GM18517 (cell line): Measurements from ENCODE around the gene FTCD.
"Not testable (repeated sequence)": the region's sequence is repeated elsewhere in the genome, so short reads cannot be mapped to it uniquely, and the experiment has no call there.

Experiments
- ATAC-seq: cut with Tn5 transposase; IDR thresholded peaks from one replicate; pipeline ENCODE4 v1.9.1; 2021; ENCODE audit warnings: mild to moderate bottlenecking, moderate library complexity; ENCODE audit not compliant: unreplicated experiment

FTCD gene

DNA sequence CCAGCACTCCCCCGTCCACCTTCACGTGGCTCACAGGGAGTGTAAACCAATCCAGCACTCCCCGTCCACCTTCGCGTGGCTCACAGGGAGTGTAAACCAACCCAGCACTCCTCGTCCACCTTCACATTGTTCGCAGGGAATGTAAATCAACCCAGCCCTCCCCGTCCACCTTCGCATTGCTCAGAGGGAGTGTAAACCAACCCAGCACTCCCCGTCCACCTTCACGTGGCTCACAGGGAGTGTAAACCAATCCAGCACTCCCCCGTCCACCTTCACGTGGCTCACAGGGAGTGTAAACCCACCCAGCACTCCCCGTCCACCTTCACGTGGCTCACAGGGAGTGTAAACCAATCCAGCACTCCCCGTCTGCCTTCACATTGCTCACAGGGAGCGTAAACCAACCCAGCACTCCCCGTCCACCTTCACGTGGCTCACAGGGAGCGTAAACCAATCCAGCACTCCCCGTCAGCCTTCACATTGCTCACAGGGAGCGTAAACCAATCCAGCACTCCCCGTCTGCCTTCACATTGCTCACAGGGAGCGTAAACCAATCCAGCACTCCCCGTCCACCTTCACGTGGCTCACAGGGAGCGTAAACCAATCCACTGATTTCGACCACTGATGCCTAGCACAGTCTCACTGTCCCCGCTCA is 14.9 kb downstream of the FTCD start:
- not testable (repeated sequence) for ATAC-seq

DNA sequence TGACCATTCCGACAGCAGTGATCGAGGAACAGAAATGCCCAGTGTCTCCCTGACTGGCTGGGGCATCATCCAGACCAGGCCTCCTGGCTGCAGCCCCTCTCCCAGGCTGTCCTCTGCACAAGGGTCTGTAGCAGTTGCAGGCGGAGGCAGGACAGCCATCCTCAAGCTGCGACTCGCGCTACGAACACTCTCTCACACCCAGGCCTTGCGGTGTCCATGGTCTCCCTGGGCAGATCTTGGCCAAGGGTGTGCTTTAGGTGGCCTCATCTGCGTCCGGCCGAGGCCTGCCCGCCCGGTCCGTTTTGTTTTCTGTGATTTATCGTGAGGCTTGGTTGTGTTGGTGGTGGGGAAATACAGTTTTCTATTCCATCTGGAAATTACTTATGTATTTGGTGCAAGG is 15.7 kb downstream of the FTCD start:
- ATAC-seq, result no peak

DNA sequence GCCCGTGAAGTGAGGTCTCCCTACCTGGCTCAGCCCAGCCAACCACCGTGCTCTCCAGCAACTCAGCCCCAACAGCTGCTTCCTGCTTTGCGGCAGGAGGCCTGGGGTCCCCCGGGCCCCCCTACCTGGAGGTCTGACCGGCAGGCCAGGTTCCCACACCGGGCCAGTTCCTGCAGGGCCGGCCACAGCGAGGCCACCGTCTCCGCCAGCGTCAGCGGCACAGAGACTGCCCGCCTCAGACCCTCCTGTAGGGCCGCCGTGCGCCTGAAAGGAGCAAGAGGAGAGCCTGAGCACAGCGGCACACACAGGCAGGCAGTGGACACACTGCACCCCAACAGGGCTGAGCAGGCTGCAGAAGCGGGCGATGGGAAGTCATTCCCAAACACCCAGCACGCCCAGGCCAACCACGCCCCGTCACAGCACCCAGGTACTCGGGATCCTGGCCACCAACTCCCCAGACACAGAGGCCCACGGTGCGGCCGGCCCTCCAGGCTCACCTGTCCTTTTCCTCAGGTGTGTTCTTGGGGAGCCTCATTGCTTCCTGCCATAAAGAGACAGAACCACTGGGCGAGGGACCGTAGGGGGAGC is 16.9 kb downstream of the FTCD start:
- ATAC-seq, result no peak

DNA sequence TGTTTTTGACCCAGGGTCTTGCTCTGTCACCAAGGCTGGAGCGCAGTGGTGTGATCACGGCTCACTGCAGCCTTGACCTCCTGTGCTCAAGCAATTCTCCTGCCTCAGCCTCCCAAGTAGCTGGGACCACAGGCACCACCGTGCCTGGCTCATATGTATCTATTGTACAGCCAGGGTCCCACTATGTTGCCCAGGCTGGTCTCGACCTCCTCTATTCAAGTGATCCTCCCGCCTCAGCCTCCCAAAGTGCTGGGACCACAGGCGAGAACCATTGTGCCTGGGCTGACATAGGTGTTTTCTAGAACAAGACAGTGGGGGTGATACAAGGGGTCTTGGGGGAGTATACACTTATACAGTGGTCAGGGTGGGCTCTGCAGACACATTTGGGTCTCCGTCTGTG is 17.5 kb downstream of the FTCD start:
- ATAC-seq, result no peak

DNA sequence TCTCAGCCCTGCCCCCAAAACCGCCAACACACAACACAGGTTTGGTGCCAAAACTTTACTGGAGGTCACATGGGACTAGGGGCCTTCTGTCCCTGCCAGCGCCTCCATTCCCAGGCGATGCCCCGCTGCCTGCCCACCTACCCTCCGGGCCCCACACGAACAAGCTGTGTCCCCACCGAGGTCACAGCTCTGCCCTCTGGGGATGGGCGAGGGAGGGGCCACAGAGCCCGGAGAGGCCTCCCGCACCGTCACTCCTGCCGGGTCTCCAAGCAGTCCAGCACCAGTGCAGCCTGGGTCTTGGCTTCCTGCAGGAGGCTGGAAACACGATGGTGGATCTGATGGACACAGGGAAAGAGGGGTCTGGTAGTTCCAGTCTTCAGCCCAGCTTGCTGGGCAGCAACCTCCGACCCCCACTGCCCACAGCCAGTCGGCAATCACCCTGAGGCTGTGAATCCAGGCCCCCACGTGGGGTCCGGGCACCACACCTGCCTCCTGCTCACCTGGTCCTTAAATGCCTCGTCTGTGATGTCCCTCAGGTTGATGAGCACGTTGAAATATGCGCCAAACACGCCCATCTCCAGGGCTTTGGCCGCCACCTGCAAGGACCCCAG is 18.5 kb downstream of the FTCD start:
- ATAC-seq, result no peak

DNA sequence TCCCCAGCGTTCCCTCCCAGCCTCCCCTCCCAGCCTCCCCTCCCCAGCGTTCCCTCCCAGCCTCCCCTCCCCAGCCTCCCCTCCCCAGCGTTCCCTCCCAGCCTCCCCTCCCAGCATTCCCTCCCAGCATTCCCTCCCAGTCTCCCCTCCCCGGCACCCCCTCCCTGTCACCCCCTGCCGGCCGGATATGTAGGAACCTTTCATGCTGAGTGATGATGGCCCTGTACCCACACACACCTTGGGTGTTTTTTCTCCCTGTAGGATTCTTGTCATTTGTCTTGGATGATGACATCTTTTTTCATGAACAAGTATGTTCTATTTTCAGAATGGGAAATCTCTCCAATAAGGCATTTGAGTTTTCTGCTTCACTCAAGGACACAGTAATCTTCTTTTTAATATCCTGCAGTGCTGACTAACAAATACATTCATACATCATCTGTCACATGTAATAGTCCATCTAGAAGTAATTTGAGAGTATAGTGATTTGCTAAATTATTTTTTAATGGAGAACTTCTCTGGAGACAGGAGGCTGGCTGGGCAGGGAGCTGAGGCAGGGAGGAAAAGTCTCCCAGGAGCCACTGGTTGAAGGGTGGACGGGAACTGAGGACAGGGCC is 19.5 kb downstream of the FTCD start:
- ATAC-seq, result no peak

DNA sequence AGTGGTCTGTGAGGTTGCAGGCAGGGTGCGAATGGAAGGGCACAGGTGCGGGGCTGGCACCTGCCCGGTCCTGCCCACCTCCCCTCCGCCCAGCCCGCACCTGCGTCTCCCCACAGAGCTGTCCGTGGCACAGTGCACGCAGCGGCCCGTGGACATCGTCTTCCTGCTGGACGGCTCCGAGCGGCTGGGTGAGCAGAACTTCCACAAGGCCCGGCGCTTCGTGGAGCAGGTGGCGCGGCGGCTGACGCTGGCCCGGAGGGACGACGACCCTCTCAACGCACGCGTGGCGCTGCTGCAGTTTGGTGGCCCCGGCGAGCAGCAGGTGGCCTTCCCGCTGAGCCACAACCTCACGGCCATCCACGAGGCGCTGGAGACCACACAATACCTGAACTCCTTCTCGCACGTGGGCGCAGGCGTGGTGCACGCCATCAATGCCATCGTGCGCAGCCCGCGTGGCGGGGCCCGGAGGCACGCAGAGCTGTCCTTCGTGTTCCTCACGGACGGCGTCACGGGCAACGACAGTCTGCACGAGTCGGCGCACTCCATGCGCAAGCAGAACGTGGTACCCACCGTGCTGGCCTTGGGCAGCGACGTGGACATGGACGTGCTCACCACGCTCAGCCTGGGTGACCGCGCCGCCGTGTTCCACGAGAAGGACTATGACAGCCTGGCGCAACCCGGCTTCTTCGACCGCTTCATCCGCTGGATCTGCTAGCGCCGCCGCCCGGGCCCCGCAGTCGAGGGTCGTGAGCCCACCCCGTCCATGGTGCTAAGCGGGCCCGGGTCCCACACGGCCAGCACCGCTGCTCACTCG is 23.3 kb downstream of the FTCD start:
- no peak for ATAC-seq

DNA sequence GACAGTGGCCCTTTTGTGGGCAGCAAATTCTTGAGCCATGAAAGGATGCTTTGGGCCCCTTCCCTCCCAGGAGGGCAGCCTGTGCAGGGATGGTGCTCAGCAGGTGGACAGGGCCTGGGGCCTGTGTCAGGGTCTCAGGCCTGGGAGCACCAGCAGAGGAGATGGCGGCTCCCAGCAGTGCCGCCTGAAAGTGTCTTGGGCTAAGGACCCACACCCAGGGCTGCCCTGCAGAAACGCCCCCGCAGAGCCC is 23.9 kb downstream of the FTCD start:
- ATAC-seq, result no peak

DNA sequence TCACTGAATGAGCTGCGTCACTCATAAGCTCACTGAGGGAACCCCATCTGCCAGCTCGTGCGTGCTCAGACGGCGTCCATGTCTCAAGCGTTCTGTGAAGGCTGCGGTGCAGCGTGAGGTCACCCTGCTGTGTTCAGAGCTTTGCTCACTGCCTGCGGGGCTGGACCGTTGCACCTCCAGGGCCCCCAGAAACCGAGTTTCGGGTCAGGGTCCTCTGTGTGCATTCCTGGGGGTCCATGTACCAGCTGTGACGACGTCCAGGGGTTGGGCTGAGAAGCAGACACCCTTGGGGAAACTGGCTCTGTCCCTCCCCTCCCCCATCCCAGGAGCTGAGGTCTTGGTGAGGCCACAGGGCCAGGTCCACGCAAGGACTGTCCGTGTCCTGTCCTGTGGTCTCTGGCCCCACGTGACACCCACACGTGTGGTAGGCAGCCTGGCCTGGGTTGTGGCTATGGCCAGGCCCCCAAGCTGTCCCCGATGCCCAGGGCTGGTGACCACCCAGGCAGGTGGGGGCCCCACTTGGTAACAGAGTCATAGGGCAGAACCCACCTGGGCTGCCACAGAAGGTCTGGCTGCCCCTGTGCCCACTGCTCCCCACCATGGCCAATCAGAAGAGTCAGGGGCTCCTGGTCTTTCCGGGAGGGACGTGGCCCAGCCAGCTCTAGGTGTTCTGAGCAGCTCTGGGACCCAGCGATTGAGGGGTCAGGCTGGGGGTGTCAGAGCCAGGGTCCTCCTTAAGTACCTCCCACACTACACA is 24.4 kb downstream of the FTCD start:
- no peak for ATAC-seq

DNA sequence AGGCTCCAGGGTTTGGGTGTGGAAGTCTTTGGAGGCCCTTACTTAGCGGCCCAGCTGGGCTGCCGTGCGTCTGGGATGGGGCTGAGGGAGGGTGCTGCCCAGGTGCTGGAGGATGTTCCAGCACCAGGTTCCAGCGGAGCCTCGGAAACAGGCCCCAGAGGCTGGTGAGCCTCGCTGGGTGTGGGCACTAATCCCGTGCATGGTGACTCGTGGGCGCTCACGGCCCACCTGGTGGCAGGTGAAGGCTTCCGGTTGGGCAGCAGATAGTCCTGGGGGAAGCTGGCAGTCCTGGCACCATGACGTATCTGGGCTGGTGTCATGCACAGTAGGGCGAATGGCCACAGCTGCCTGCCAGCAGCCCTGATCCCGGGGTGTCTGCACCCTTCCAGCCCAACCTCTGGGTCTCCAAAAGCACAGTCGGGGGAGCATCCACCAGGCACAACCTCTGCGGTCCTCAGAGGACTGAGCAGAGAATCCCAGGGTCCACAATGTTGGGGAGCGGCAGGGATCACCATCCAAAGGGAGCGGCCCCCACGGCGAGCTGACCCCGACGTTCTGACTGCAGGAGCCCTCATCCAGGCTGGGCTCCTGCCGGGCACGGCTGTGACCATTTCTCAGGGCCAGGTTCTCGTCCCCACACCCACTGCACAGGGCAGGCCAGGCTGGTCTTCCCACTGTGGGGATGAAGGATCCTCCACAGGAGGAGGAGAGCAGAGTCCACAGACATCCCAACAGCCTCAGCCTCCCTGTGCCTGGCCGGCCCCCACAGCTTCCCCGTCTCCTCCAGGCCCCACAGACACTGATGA is 25.3 kb downstream of the FTCD start:
- no peak for ATAC-seq

DNA sequence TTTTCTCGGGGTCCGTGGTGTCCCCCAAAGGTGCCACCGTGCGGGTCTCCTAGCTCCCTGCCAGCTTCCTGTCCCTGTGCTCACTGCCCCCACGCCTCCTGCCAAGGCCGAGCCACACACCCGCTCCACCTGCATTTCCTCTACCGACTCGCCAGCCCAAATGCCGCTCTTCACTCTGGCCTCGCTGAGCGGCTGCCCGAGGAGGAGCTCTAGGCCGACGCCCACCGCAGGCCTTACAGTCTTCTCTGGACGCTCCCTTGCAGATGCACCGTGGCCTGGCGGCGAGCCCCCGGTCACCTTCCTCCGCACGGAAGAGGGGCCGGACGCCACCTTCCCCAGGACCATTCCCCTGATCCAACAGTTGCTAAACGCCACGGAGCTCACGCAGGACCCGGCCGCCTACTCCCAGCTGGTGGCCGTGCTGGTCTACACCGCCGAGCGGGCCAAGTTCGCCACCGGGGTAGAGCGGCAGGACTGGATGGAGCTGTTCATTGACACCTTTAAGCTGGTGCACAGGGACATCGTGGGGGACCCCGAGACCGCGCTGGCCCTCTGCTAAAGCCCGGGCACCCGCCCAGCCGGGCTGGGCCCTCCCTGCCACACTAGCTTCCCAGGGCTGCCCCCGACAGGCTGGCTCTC is 26.3 kb downstream of the FTCD start:
- ATAC-seq, result no peak

DNA sequence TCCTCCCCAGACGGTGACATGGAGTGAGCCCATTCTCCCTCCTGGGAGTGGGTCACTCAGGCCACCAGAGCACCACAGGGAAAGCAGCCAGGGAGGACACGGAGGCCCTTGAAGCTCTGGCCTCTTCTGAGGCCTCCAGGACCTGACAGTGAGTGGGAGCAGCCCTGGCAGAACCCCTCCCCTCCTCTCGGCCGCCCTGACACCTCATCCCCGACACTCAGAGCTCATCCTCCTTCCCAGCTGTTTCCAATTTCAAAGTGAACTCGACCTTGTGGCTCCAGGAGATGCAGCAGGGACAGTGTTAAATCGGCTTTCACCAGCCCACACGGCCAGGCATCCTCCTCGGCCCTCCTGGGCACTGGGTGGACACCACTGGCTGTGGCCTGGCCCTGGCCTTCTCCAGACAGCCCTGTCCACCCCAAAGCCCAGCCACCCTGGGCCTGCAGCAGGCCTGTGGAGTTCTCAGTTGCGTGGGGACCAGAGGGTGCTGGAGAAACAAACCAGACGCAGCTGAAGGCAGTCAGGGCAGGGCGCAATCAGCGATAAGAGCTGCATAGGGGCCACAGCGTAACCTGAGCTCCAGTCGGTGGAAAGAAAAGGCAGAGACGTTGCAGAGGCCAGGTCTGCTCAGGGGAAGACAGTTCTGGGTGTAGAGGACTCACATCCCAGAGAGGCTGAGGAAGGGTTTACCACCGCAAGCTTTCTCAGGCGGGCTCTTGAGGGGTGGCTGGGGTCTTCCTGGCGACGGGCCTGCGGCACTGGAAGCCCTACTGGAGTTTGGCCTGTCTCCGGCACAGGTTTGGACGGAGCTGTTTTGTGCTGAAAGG is 27.1 kb downstream of the FTCD start:
- ATAC-seq, result no peak

DNA sequence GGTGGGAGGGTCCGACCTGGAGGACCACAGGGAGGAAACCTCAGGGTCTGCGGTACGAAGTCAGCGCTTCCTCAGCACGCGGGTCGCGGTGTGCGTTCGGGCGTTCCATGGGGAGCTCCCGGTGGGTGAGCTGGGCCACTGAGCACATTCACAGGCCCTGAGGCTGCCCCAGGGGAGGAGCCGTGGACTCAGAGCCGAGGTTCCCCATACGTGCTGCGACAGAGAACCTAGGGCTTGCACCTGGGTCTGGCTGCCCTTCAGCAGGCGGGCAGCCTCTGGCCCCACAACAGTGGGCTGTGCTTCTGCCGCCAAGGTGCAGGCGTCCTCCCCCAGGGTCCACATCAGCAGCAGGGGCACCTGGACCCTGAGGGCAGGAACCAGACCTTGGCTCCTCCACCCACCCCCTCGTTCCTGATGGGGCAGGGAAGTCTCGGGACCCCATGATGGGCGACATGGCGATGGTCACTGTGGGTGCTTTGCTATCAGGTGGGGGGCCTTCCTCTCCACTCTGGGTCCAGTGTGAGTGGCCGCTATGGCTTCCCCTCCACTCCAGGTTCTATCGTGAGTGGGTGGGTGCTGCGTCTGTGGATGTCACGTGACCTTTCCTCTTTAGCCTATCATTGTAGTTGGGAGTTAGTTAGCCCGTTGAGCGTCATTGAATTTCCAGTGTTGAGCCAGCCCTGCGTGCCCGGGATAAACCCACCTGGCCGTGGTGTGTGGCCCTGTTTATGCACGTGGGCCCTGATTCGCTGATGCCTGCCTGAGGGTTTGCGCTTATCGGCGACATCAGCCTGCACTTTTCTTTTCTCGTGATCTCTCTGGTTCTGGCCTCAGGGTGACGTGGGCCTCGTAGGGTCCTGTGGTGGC is 27.9 kb downstream of the FTCD start:
- ATAC-seq, result no peak

DNA sequence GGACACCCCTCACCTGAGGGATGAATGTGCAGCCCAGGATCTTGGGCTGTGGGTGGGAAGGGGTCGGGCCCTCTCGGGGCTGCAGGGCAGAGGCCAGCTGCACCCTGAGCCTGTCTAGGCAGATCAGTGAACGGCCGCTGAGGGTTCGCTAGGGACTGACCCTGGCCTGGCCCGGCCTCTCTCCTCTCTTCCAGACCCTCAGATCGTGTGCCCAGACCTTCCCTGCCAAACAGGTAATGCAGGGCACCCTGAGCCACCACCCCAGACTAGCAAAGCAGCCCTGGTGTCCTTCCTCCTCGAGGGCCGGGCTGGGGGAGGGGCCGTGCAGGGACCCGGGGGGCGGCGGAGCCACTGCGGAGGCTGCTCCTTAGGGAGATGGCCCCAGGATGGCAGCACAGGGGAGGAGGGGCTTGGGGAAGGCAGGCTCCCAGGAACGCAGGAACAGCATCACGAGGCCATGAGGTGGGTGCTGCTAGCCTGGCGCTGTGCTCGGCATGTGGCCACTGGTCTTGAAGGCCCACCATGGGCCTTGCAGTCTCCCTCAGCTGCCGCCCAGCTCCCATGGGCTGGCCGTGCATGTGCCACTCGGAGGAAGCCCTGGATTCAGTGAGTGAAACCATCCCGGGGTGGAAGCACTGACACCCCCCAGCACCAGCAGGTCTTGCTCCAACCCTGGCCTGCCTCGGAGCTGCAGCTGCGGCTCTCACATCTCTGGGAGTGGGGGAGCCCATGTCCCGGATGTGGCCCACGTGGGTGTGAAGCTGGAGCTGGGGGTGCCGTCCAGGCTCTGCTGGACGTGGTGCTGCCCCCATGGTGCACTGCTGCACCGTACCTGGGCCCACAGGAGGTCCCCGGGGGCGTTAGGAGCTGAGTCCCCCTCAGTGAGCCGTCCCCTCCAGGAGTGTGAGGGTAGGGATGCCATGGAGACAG is 28.8 kb downstream of the FTCD start:
- ATAC-seq, result no peak

DNA sequence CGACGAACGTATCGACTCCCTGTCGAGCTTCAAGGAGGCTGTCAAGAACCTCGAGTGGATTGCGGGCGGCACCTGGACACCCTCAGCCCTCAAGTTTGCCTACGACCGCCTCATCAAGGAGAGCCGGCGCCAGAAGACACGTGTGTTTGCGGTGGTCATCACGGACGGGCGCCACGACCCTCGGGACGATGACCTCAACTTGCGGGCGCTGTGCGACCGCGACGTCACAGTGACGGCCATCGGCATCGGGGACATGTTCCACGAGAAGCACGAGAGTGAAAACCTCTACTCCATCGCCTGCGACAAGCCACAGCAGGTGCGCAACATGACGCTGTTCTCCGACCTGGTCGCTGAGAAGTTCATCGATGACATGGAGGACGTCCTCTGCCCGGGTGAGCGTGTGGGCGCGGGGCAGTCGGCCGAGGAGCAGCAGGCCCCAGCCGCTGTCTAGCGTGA is 29.5 kb downstream of the FTCD start:
- no peak for ATAC-seq

DNA sequence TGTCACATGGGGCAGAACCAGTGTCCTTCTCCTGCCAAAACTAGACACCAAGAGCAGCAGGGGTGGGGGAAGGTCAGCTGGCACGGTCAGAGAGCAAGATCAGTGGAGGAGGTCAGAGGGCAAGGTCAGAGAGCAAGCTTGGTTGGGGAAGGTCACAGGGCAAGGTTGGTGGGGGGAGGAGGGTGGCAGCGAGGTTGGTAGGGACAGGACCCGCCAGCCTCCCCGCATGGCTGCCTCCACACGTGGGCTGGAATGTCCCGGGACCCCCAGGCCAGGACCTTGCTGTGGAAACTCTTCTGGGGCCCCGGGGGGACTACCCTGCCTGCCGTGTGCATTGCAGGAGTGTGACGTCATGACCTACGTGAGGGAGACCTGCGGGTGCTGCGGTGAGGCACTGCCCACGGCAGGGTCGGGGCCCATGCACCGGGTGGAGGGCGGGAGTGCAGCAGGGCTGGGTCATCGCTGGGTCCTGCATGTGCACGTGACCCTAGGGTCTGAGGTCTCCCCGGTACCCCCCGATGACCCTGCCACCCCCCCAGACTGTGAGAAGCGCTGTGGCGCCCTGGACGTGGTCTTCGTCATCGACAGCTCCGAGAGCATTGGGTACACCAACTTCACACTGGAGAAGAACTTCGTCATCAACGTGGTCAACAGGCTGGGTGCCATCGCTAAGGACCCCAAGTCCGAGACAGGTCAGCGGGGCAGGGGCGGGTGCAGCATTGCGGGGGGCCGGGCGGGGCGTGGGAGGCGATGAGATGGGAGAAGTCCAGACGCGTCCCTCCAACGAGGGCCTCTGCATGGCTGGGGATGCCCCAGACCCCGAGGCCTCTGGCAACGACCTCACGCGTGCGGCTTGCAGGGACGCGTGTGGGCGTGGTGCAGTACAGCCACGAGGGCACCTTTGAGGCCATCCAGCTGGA is 30.2 kb downstream of the FTCD start:
- no peak for ATAC-seq
